Retinal pigment epithelial cell (primary cell): ENCODE measurements around the gene SHF.
A peak's percentile ranks its signal among the peaks of the same experiment; 100 is the strongest.

ENCODE experiments used
- DNase-seq: peaks from one replicate; pipeline ENCODE4 v3.0.0-alpha.2; 2010; ENCODE audit warnings: low read depth
- H3K4me3 ChIP-seq: 2 replicates; pipeline ENCODE4 v1.5.1; 2011; ENCODE audit warnings: mild to moderate bottlenecking, low read length, control low read depth, moderate library complexity
- TF ChIP-seq, protein P1 (sequence below): conservative IDR thresholded peaks from 2 replicates; pipeline ENCODE4 v1.5.1; 2011; ENCODE audit warnings: low read depth, low read length, control low read depth, inconsistent platforms

The SHF gene

DNA sequence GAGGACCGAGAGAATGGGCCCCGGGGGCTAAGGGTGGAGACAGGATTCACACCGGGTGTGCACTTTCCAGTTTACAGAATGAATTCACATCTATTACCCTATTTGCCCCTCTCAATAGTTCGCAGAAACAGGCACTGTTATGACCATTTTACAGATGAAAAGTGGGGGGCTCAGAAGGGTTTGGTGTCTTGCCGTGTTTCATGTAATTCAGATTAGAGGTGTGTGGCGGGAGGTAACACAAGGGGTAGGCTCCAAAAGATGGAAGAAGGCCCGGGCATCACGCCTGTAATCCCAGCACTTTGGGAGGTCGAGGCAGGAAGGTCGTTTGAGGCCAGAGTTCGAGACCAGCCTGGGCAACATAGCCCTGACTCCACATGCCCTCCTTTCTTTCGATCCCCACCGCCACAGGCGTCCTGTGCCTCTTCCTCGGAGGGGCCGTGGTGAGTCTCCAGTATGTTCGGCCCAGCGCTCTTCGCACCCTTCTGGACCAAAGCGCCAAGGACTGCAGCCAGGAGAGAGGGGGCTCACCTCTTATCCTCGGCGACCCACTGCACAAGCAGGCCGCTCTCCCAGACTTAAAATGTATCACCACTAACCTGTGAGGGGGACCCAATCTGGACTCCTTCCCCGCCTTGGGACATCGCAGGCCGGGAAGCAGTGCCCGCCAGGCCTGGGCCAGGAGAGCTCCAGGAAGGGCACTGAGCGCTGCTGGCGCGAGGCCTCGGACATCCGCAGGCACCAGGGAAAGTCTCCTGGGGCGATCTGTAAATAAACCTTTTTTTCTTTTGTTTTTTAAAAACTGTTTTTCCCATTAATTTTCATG lies 70.2 kb downstream of the SHF start:
- TF ChIP-seq, protein P1, sequence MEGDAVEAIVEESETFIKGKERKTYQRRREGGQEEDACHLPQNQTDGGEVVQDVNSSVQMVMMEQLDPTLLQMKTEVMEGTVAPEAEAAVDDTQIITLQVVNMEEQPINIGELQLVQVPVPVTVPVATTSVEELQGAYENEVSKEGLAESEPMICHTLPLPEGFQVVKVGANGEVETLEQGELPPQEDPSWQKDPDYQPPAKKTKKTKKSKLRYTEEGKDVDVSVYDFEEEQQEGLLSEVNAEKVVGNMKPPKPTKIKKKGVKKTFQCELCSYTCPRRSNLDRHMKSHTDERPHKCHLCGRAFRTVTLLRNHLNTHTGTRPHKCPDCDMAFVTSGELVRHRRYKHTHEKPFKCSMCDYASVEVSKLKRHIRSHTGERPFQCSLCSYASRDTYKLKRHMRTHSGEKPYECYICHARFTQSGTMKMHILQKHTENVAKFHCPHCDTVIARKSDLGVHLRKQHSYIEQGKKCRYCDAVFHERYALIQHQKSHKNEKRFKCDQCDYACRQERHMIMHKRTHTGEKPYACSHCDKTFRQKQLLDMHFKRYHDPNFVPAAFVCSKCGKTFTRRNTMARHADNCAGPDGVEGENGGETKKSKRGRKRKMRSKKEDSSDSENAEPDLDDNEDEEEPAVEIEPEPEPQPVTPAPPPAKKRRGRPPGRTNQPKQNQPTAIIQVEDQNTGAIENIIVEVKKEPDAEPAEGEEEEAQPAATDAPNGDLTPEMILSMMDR, result no peak

More for the DNA sequence above, 70.2 kb downstream of the SHF start:
- no peak for DNase-seq
- peak overlapping the region; percentile 15 for H3K4me3 ChIP-seq
